A375 (cell line): Measurements from ENCODE around the gene COBL. TPM values are rescaled to one million over a fixed set of nuclear protein-coding genes. Genes with fewer than 3 reads are reported as not detected.

Experiments
- total RNA-seq: library from RNA; depleted of rRNA; stranded (reverse); fragments of >200 nt; shearing (Covaris generic); gene quantifications from 2 replicates; pipeline ENCODE4 v1.2.3, GENCODE V29; 2014; rRNA removed

Gene COBL, protein sequence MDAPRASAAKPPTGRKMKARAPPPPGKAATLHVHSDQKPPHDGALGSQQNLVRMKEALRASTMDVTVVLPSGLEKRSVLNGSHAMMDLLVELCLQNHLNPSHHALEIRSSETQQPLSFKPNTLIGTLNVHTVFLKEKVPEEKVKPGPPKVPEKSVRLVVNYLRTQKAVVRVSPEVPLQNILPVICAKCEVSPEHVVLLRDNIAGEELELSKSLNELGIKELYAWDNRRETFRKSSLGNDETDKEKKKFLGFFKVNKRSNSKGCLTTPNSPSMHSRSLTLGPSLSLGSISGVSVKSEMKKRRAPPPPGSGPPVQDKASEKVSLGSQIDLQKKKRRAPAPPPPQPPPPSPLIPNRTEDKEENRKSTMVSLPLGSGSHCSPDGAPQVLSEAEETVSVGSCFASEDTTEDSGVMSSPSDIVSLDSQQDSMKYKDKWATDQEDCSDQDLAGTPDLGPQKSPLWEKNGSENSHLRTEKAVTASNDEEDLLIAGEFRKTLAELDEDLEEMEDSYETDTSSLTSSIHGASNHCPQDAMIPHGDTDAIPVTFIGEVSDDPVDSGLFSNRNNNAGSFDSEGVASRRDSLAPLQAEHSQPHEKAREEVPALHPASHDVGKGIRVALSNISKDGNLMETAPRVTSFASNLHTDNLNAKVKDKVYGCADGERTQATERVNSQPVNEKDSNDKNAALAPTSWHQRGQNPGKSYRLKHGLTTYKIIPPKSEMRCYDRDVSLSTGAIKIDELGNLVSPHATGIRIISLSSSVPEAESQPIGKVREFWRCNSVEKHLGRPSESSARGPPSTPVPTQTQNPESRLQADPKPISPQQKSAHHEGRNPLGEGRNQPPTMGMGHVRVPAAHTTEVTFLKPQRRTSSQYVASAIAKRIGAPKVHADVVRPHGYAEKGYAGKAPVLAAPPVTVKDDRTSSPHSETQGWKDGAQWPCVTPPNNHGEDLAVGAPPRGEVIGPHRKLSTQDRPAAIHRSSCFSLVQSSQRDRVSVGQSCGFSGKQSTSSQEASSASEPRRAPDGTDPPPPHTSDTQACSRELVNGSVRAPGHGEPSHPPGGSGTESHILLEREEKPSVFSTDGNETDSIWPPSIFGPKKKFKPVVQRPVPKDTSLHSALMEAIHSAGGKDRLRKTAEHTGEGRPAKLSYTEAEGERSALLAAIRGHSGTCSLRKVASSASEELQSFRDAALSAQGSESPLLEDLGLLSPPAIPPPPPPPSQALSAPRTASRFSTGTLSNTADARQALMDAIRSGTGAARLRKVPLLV
- total RNA-seq: 4.1 and 5.0 TPM in 2 replicates

DNA sequence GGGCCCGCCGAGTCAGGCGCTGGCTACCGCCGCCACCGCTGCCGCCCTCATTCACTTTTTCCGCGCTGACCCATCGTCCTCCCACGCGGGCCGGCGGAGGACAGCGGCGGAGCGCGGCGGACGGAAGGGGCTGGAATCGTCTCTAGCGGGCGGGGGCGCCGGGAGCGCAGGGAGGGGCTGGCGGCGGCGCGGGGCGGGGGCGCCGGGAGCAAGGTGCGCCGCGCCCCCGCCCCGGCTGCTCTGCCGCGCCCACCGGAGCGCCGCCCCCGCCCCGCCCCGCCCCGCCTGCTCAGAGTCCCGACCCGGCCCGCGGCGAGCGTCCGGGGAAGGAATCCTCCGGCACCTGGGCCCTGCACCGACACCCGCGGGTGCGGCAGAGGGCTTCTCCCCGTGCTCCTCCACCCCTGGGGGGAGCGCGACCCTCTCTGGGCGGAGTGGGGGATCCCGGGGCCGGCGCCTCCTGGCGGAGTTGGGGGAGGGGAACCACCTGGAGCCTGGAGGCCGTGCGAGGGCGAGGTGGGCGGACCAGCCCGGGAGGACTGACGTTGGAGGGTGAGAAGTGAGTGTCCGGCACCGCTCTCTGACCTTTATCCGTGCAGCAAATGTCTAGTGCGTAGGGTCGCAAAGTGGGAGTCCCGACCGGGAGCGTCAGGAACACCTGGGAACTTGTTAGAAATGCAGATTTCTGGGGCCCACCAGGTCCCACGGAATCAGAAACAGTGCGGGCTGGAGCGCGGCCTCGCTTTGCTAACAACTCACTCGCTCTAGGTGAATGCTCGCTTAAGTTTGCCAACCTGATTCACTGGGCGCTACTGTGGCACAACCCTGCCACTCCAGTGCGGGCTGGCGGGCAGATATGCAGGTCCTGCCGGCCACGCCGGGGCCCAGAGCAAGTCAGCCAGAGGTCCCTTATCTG, at the start of gene COBL:
Gene COBL, minus strand, starts transcription at position 144 of the 916 bp plus-strand sequence. CDS start 176 bp downstream, outside the sequence.

